AG04450 (cell line): ENCODE data around the gene TSKU. TPM values are rescaled to one million over a fixed set of nuclear protein-coding genes. Genes with fewer than 3 reads are reported as not detected.

Experiments
- CTCF ChIA-PET: fragments of 300-600, 350-600 bp; formaldehyde crosslinking; extraction: SDS; loops from one replicate; lab custom pipeline; 2022; ENCODE audit warnings: antibody characterized with exemption, inconsistent platforms; lab: Charles Lee
- POLR2A ChIA-PET: fragments of 350-600 bp; formaldehyde crosslinking; extraction: SDS; loops from one replicate; lab custom pipeline; 2021; ENCODE audit warnings: antibody characterized with exemption, inconsistent platforms; lab: Yijun Ruan, JAX
- DNase-seq: peaks from one replicate; pipeline ENCODE4 v3.0.0-alpha.2; 2011; ENCODE audit warnings: low read depth, low spot score
- H3K27ac ChIP-seq: one replicate; pipeline ENCODE4 v1.5.1; 2012; ENCODE audit warnings: low read depth, low read length, control low read depth
- H3K27me3 ChIP-seq: one replicate; pipeline ENCODE4 v1.6.0; 2012; ENCODE audit warnings: low read length; ENCODE audit not compliant: control insufficient read depth, insufficient read depth
- H3K4me3 ChIP-seq: 2 replicates; pipeline ENCODE4 v1.5.1; 2011; ENCODE audit warnings: mild to moderate bottlenecking, low read depth, low read length, control low read depth
- H3K9me3 ChIP-seq: 2 replicates; pipeline ENCODE4 v1.5.1; 2012; ENCODE audit warnings: low read length; ENCODE audit not compliant: control insufficient read depth, insufficient read depth
- polyA plus RNA-seq: library from polyadenylated mRNA; depleted of rRNA; stranded (reverse); fragments of >200 nt; gene quantifications from 2 replicates; pipeline ENCODE4 v1.2.3, GENCODE V29; 2011
- TF ChIP-seq, protein P1 (sequence below): IDR thresholded peaks from 2 replicates; pipeline ENCODE4 v1.5.1; 2011; ENCODE audit warnings: low read depth, low read length, control low read depth, inconsistent platforms

Gene TSKU
- polyA plus RNA-seq, 1 experiment, result 28.8 TPM

DNA sequence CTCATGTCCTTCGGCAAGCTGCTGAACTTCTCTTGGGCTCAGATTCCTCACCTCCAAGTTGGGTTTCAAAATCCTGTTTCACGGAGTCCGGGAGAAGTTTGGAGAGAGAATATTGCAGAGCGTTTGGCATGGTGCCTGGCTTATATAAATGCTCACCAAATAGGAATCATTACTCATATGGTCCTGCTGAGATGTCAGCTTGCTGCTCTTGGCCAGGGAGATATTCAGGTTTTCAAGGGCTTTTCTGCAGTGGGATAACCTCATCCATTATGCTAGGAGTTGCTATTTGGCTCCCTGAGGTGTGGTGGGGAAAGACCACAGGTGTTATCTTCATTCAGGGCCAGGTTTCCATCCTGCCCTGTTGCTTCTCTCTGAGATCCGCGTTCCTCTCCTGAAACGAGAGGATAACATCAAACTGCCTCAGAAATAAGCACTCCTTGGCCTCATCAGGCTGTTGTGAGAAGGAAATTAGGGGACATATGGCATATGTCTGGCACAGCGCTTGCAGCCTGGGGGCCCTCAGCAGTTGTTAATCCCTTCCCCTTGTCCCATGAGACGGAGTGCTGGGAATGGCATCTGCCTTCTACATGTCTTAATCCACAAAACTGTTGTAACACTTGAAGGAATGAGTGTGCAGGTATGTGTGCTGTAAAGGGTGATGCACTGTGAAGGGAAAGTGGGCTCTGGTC, 47.6 kb downstream of the TSKU start:
- TF ChIP-seq, protein P1, sequence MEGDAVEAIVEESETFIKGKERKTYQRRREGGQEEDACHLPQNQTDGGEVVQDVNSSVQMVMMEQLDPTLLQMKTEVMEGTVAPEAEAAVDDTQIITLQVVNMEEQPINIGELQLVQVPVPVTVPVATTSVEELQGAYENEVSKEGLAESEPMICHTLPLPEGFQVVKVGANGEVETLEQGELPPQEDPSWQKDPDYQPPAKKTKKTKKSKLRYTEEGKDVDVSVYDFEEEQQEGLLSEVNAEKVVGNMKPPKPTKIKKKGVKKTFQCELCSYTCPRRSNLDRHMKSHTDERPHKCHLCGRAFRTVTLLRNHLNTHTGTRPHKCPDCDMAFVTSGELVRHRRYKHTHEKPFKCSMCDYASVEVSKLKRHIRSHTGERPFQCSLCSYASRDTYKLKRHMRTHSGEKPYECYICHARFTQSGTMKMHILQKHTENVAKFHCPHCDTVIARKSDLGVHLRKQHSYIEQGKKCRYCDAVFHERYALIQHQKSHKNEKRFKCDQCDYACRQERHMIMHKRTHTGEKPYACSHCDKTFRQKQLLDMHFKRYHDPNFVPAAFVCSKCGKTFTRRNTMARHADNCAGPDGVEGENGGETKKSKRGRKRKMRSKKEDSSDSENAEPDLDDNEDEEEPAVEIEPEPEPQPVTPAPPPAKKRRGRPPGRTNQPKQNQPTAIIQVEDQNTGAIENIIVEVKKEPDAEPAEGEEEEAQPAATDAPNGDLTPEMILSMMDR, result no peak
- ChIA-PET CTCF (interaction anchor here (0.6 kb wide), 2 partner anchors 34 to 89 kb away, joined by 3 read pairs; no protein-coding TSS in a partner anchor), POLR2A (no interaction called here)
- H3K27me3 ChIP-seq, result peaks cover 30% of the 10 kb centered on the region
- H3K4me3 ChIP-seq, result no peak overlapping the region
- no peaks in the 10 kb centered on the region for H3K9me3 ChIP-seq
- no peak for DNase-seq
- no peak overlapping the region for H3K27ac ChIP-seq

DNA sequence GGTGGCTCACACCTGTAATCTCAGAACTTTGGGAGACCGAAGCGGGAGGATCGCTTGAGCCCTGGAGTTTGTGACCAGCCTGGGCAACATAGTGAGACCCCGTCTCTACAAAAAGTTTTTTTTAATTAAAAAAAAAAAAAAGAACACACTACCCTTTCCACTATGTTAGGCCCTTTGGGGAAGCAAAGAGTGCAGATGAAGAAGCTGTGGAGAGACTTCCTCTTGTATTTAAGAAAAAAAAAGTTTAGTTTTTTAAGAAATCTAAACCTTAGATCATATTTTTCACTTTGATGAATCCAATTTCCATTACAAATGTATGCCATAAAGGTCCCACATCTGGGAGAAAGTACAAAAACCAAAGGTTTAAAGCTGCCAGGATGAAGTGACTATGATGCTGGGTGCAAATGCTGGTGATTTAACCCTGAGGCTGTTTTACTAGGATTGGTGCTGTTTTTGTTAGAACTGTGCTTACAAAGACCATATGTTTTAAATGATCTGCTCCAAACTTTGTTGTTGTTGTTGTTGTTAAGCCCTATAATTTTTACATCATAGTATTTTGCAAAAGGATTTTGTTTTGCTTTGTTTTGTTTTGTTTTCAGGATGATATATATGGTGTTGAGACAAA, 48.6 kb downstream of the TSKU start:
- Histone ChIP-seq H3K4me3 (no peak overlapping the region), H3K9me3 (no peaks in the 10 kb centered on the region), H3K27ac (no peak overlapping the region), H3K27me3 (peaks cover 33% of the 10 kb centered on the region)
- DNase-seq, result no peak
- ChIA-PET POLR2A (no interaction called here), CTCF (no interaction called here)
- TF ChIP-seq, protein P1, result no peak

DNA sequence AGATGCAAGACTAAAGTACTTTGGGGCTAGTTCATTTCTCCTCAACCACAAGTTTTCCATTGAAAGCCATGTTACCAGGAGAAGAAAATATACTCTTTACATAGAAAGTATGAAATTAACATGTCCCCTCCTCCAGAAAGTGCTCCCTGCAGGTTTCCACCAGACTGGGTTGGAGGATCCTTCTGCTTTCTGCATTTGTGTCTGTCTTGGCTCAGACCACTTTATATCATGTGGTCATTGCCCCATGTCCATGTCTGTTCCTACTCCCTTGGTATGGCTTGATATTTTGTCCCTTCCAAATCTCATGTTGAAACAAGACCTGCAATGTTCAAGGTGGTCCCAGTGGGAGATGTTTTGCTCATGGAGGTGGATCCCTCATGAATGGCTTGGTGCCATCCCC, 49.2 kb downstream of the TSKU start:
- Histone ChIP-seq H3K27ac (no peak overlapping the region), H3K9me3 (no peaks in the 10 kb centered on the region), H3K4me3 (no peak overlapping the region), H3K27me3 (peaks cover 35% of the 10 kb centered on the region)
- no peak for DNase-seq
- TF ChIP-seq, protein P1, result no peak
- ChIA-PET CTCF (no interaction called here), POLR2A (no interaction called here)

DNA sequence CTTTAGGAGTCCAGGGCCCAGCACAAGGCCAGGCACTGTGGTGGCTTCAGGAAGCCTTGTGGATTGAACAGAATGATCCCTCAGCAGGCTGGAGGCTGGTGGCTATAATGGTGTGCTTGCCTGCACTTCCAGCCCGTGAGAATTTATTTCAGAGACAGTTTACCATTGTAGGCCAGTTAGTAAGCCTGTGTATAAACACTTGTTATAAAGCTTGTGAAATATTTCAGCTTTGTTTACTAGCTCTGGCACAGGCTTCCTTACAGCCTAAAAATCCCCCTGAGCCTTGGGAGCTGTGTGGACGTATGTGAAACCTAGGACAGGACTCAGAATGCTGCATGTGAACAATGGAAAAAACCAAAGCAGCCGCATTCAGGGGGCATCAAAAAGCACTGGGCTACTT, 51.0 kb downstream of the TSKU start:
- TF ChIP-seq, protein P1, result no peak
- ChIA-PET POLR2A (no interaction called here), CTCF (interaction anchor here (0.8 to 3.0 kb wide), 5 partner anchors 25 to 113 kb away, joined by 3 to 9 read pairs (median 5); no protein-coding TSS in a partner anchor)
- Histone ChIP-seq H3K4me3 (no peak overlapping the region), H3K27ac (no peak overlapping the region), H3K9me3 (no peaks in the 10 kb centered on the region), H3K27me3 (peaks cover 50% of the 10 kb centered on the region)
- DNase-seq, result peak; percentile 18

DNA sequence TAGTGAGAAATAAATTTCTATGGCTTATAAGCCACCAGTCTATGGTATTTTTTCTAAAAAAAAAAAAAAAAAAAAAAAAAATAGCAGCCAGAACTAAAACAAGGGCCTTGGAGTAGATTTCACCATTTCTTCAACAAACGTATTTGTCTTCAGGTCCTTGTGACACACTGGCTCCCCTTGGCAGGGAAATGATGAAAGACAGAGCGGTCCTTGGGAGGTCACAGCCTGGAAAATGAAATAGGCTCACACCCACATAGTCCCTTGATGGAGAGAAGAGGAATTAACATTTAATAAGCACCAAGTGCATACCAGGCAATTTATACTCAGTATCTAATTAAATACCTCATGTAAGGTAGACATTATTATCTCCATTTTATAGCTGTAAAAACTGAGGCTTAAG, 51.9 kb downstream of the TSKU start:
- DNase-seq, result no peak
- TF ChIP-seq, protein P1, result no peak
- Histone ChIP-seq H3K9me3 (no peaks in the 10 kb centered on the region), H3K4me3 (no peak overlapping the region), H3K27me3 (peaks cover 51% of the 10 kb centered on the region), H3K27ac (no peak overlapping the region)
- POLR2A ChIA-PET, result no interaction called here
- CTCF ChIA-PET, result interaction anchor here (0.8 to 3.0 kb wide), 6 partner anchors 26 to 113 kb away, joined by 3 to 9 read pairs (median 6); no protein-coding TSS in a partner anchor
